DMS 273 (cell line): ENCODE results near the gene MAP3K8.
"Not testable (repeated sequence)": the region's sequence is repeated elsewhere in the genome, so short reads cannot be mapped to it uniquely, and the experiment has no call there.

Experiments used
- DNase-seq: peaks from one replicate; lab custom pipeline; 2025; ENCODE audit not compliant: unreplicated experiment; lab: John Stamatoyannopoulos, UW

The MAP3K8 gene

GRCh38 chr10:30422981-30423654, 10.9 kb upstream of the MAP3K8 start:
- no peak for DNase-seq

- not testable (repeated sequence) for DNase-seq
Measured at GRCh38 chr10:30423655-30424275, 10.2 kb upstream of the MAP3K8 start.

- no peak for DNase-seq
Measured at GRCh38 chr10:30425336-30426075, 8.5 kb upstream of the MAP3K8 start.

- DNase-seq, result no peak
Measured at GRCh38 chr10:30430544-30431298, 3.3 kb upstream of the MAP3K8 start.

GRCh38 chr10:30431435-30431911, 2.5 kb upstream of the MAP3K8 start:
- no peak for DNase-seq

- DNase-seq, result no peak
Measured at GRCh38 chr10:30432622-30433305, 1.2 kb upstream of the MAP3K8 start.

- DNase-seq, result peak; percentile 69
Measured at GRCh38 chr10:30433306-30433729, 666 bp upstream of the MAP3K8 start.

GRCh38 chr10:30434273-30435072, 489 bp downstream of the MAP3K8 start:
- DNase-seq, result peak; percentile 46

GRCh38 chr10:30435073-30435422, 1.1 kb downstream of the MAP3K8 start:
- no peak for DNase-seq

GRCh38 chr10:30435499-30436167, 1.6 kb downstream of the MAP3K8 start:
- DNase-seq, result not testable (repeated sequence)

- peak; percentile 16 for DNase-seq
Measured at GRCh38 chr10:30436191-30436611, 2.2 kb downstream of the MAP3K8 start.

- no peak for DNase-seq
Measured at GRCh38 chr10:30436671-30437030, 2.7 kb downstream of the MAP3K8 start.

GRCh38 chr10:30437031-30437841, 3.3 kb downstream of the MAP3K8 start:
- DNase-seq, result peak; percentile 19

GRCh38 chr10:30438021-30438850, 4.3 kb downstream of the MAP3K8 start:
- no peak for DNase-seq

- DNase-seq, result no peak
Measured at GRCh38 chr10:30439931-30440330, 5.9 kb downstream of the MAP3K8 start.

GRCh38 chr10:30442019-30442606, 8.1 kb downstream of the MAP3K8 start:
- no peak for DNase-seq

GRCh38 chr10:30443049-30443448, 9.1 kb downstream of the MAP3K8 start:
- DNase-seq, result no peak
